NCI-H460 (cell line): ENCODE data around the gene POMP. TPM values are rescaled to one million over a fixed set of nuclear protein-coding genes. Genes with fewer than 3 reads are reported as not detected.

ENCODE experiments used
- DNase-seq: peaks from one replicate; pipeline ENCODE4 v3.0.0-alpha.2; 2016; ENCODE audit warnings: low read depth; ENCODE audit errors: extremely low read depth
- total RNA-seq: library from RNA; depleted of rRNA; stranded (reverse); fragments of >200 nt; shearing (Covaris generic); gene quantifications from 2 replicates; pipeline ENCODE4 v1.2.3, GENCODE V29; 2014

Gene POMP
- total RNA-seq, 1 experiment from 2014 or later = 120 TPM

DNA sequence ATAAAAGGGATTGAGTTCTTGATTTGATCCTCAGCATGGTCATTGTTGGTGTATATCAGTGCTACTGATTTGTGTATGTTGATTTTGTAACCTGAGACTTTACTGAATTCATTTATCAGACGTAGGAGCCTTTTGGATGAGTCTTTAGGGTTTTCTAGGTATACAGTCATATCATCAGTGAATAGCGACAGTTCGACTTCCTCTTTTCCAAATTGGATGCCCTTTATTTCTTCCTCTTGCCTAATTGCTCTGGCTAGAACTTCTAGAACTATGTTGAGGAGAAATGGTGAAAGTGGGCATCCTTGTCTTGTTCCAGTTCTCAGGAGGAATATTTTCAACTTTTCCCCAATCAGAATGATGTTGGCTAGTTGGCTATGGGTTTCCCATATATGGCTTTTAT is 27.0 kb downstream of the POMP start:
- DNase-seq = no peak

DNA sequence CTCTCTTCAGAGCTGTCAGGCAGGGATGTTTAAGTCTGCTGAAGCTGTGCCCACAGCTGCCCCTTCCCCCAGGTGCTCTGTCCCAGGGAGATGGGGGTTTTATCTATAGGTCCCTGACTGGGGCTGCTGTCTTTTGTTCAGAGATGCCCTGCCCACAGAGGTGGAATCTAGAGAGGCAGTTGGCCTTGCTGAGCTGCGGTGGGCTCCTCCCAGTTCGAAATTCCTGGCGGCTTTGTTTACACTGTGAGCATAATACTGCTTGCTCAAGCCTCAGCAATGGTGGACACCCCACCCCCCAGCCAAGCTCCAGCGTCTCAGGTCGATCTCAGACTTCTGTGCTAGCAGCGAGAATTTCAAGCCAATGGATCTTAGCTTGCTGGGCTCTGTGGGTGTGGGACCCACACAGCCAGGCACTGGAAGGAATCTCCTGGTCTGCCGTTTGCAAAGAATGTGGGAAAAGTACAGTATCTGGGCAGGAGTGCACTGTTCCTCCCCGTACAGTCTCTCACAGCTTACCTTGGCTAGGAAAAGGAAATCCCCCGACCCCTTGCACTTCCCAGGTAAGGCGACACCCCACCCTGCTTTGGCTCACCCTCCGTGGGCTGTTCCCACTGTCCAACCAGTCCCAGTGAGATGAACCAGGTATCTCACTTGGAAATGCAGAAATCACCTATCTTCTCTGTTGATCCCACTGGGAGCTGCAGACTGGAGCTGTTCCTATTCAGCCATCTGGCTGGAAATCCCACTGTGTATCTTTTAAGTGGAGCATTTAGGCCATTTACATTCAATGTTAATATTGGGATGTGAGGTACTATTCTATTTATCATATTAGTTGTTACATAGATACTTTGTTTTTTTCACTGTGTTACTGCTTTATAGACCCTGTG is 34.9 kb downstream of the POMP start:
- DNase-seq = peak; percentile 27

DNA sequence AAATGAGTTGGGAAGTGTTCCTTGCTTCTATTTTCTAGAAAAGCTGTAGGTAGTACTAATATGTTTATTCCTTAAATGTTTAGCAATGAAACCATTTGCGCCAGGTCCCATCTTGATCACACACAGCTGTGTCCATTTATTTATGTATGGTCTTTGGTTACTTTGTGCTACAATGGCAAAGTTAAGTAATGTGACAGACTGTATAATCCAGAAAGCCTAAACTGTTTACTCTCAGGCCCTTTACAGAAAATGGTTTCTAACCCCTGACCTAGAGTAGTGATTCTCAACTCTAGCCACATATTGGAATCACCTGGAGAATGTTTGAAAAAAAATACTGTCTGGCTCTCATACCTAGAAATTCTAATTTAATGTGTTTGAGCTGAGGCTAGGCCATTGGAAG is 38.5 kb downstream of the POMP start:
- no peak for DNase-seq

DNA sequence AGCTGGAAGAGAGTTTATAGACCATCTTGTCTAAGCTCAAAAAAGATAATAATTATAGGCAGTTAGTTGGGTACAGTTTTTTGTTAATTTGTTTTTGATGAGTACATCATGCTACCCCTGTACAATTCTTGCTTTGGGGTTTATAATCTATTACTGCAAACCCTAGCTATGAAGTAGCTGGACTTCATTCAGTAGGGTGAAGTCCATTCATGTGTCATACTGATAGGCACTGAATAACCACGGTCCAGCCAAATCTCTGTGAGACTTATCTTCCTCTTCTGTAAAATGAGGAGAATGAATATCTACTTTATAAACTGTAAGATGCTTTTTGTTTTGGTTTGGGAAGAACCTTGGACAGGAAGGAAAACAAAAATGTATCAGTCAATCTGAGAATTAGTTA is 40.3 kb downstream of the POMP start:
- DNase-seq = no peak

DNA sequence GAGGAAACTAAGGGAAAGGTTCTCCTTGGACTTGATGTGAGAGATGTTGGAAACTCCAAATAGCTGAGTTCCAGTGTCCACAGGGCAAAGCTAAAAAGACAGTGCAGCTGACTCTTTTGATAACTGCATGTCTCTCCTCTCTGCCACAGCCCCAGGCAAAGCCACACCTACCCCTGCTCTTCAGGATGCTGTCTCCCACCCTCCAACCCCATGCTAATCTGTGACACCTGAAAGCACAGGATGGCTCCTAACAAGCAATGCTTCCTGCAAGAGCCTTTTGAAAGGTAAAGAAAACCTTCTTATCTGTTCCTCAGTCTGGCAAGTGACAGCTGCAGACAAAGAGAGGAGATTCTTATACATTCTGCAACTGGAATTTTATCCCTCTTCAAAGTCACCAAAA is 45.4 kb downstream of the POMP start:
- DNase-seq = no peak

DNA sequence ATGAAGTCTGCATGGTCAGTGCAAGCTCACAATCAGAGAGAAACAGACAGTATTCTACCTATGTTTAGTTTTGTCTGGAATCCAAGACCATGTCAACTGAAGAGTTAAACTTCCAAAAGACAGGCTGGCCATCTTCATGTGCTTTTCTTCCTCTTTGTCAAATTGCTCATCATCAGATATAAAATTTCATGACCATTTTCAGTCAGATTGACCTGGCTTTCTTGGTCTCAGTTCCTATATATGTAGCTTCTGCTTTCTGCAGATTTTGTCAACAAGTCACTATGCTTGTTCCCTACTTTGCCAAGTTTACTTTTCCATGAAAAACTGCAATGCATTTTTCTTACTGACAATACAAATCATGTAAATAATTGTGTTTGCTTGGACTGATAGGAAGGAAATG is 46.0 kb downstream of the POMP start:
- DNase-seq = no peak

DNA sequence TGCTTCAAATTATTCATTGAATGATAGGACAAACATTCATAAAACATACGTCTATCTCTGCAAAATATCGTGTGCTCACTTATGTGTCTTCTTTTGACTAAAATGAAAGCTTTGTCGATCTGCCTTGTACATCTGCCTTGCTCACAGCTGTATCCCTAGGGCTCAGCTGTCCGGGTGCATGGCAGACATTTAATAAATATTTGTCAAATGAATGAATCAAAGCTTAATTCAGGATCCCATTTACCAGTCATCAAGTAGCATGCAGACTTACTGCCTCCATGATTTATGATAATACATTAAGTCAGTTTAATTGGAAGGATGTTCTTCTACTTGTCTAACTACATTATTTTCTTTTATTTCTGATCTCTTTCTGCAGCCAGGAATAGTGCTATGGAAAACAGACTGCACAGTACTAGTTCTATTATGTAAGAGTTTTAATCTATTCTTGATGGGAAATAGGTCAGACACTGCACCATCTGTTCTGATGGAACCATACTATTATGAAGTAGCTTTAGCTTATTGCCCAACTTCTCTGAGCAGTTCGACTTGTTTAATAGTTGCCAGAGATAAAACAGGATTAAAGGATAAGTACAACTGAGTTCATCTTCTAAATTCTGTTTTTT is 46.6 kb downstream of the POMP start:
- DNase-seq = no peak

DNA sequence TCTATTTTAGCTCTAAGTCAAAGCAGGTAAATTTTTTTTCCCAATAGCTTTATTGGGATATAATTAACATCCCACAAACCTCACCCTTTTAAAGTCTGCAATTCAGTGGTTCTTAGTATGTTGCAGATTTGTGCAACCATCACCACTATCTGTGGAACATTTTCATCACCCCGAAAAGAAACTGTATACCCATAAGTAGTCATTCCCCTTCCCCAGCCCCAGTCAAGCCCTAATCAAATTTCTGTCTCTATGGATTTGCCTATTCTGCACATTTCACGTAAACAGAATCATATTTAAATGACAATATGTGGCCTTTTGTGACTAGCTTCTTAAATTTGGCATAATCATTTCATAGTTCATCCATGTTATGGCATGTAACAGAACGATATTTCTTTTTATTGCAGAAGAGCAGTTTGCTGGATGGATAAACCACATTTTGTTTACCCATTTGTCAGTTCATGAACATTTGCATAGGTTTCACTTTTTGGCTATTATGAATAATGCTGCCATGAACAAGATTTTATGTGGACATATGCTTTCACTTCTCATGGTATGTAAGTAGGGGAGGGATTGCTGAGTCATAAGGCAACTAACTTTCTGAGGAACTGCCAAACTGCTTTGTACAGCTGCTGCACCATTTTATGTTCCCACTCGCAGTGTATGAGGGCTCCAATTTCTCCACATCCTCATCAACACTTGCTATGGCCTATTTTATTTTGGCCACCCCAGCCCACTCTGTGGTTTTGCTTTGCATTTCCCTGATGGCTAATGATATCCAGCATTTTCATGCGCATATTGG is 48.9 kb downstream of the POMP start:
- DNase-seq = no peak

DNA sequence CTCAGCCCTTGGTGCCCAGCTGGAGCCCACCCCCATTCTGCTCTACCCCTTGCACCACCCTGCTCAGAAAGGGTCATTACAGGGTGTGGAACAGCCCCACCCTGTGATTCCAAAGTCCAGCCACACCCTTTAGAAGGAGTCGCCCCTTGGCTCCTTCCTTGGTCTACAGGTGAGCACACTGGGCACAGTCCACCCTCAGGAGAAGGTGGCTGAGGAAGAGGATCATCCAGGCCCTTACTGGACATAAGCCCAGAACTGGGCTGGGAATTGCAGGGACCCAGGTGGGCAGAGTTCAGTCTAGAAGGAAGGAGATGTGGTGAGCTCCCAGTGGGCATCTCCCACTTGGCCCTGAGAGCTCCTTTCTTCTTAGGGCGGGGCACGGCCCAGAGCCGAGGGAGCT is 51.2 kb downstream of the POMP start:
- no peak for DNase-seq

DNA sequence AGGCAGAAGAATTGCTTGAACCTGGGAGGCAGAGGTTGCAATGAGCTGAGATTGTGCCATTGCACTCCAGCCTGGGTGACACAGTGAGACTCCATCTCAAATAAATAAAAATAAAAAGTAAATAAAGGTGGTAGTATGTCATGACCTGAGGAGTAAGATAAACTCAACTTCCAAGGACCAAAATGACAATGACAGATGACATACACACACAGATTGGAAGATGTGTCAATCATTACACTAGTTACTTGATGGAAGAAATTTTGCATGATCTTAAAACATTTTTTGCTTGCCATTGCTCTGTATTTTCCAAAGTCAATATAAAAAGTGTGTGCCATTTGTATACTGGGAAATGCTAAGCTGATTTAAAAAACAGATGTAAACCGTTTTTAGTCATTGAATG is 55.7 kb downstream of the POMP start:
- no peak for DNase-seq

DNA sequence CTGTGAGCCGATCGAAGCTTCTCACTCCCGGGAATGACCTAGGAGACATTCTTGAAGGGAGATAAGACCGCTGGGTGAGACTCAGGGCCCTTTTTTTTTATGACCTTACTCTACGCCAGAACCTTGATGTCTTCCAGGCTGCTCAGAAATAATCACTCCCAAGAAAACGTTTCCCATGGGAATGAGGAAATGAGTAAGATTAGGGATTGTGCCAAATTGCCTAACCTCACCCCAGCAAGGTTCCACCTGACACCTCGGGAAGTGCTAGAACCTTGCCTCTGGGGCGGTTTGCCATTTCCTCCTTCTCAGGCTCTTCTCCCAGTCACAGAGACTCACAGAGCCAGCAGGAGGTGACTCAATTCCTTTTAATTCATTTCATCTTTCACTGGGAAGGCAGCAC is 57.6 kb downstream of the POMP start:
- peak; percentile 18 for DNase-seq

DNA sequence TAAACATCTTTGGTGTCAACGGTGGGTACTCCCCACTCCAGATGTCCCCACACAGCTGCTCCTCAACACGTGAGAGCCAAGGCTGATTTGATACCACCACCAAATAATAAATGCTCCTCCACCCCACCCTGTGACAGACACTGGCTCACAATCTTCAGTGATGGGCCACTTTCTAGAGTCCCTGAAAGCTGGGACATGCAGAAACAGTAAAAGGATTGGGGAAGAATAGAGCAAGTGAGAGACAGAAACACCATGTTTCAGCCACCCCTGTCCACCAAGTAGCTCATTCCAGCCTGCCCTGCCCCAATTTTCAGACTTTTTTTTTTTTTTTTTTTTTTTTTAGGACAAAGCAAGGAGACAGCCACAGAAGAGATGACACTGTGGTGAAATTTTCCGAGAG is 58.2 kb downstream of the POMP start:
- DNase-seq = no peak

DNA sequence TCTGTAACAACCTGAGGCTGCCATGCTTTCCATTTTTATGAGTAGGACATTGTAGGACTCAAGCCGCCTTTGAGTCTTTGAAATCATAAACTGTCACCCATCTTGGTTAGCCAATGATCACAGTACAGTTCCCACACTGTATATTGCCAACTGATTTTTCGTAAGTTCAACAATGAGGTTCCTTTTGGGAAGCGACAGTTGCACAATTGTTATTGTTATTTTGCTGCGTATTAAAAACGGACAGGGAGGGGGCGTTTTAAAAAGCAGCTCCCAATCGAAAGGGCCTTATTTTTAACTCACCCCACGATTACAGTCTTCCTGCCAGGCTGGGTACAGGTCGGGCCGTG is 59.2 kb downstream of the POMP start:
- DNase-seq = no peak

DNA sequence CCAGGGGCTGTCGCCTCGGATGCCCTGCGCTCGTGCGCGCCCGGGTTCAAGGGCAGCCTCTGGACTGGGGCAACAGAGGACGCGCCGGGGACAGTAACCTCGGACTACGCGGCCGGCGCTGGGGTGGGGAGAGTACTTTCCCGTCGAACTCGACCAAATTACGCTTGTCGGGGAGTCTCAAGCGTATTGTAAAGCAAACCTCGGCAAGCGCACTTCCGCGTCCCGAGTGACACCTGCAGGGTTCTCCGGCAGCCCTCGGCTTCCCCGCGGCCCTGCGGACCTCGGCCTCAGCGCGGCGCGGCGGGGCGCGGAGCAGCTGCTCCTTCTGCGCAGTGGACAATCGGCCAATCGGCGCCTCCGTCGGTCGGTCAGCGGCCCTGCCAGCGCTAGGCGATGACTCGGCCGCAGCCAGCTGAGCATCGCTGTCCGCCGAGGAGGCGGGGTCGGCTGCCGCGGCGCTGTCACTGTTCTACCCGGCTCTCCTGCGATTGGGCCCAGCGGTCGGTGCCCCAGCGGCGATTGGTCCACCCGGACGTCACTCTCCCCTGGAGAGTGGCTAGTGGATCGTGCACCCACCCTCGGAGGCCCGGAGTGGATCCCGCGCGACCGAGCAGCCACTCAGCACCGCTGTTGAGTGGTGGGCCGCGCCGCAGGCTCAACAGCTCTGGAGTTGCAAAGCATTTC is 59.8 kb downstream of the POMP start, which contains the start of gene SLC46A3:
TSS of gene SLC46A3 (minus strand) at position 428 of the 684 bp plus-strand sequence. CDS start 972 bp downstream, outside the sequence.
- DNase-seq = peak; percentile 89

DNA sequence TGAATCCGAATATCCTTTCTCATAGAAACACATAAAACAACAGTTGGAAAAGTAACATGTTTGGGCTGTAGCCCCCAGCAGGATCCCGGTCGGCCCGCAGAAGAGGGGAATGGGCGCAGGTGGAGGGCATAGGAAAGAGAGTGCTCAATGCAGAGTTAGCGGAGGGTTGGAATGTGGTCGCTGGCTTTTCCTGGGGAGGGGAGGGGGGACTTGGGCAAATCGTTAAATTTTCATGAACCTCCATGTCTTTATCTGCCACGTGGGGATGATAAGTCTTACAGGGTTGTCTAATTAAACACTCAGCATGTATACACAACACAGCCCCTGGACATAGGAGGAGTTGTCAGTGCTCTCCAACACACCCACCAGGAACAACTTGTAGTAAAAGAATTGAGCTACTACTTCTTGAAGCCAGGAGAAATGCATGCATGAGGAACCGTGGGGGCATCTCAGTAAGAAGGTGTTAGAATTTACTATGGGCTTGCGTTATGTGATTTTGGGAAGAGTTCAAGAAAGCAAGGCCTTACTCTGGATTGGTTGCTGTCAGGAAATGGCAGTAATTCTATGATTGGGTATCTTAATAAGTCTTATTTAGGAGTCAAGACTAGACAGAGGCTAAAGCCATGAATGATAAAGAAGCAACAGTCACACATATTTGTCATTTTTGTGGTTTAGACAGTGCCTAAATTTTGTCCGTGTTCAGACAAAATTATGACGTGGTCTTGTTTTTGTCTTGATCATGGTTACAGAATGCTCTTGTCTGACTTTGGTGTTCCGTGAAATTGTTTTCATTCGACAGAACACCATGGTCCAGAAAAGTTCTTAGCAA is 60.5 kb downstream of the POMP start:
- DNase-seq = no peak

DNA sequence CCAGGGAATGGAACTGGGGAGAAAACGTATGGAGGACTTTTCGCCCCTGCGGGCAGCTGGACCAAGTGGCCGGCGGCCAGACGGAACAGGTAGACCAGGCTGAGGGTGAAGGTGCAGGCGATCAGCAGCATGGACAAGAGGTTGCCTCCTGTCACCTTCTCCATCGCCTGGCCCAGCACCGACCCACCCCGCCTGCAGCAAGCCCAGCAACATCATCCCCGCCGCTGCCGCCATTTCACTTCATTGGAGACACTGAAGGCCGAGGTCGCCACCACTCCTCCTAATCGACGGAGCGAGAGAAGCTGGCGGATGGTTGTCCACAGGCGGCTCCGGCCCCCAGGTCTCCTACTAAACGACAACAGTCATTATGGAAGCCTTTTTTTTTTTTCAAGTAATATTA is 64.9 kb downstream of the POMP start:
- no peak for DNase-seq

DNA sequence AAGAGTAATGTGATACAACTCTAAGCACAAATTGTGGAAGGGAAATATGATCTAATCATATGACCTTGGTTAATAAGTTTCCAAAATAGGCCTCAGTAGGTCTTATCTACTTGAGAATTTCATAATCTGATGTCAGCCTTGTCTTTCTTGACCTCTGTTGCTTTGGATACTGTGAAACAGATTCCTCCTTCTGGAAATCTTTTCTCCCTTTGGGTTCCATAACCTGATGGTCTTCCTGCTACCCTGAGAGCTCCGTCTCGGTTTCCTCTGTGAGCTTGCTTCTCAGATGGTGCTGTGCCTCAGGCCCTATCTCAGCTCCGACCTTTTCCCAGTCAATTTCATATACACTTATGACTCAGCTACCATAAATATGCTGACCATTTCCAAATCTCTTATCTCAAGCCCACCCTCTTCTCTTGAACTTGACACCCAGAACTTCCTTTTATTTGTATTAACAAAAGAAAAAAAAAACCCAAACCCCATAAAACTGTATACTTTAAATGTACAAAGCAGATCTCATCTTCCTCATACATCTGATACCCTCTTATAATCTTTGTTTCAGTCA is 66.2 kb downstream of the POMP start:
- DNase-seq = no peak
